HG02981 (cell line): ENCODE data around the gene MMP3.

Source experiments
- ATAC-seq: cut with Tn5 transposase; IDR thresholded peaks from one replicate; pipeline ENCODE4 v1.9.1; 2021; ENCODE audit warnings: mild to moderate bottlenecking, moderate library complexity; ENCODE audit not compliant: unreplicated experiment

The MMP3 gene

GRCh38 chr11:102792604-102793003 lies 50.8 kb downstream of the MMP3 start:
- ATAC-seq, result no peak

GRCh38 chr11:102791271-102792036 lies 52.0 kb downstream of the MMP3 start:
- ATAC-seq, result no peak

DNA sequence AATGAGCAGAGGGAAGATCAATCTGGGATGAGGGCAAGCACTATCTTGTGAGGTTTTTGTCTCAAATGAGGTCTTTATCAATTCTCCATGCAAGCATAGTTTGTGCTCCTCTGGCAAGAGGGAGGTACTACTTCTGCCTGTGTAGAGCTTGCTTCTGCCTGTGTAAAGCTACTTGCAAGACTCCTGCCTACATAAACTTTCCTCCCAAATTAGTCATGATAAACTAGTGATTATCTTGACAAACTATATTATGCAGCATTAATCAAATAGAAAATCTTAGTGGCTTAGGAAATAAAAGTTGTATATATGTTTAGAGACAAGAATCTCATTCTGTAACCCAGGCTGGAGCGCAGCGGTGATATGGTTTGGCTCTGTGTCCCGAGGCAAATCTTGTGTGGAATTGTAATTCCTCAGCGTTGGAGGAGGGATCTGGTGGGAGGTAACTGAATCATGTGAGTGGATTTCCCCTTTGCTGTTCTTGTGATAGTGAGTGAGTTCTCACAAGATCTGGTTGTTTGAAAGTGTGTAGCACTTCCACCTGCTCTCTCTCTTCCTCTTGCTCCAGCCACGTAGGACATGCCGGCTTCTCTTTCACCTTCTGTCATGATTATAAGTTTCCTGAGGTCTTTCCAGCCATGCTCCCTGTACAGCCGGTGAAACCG lies 54.9 kb downstream of the MMP3 start:
- no peak for ATAC-seq
